Midbrain (tissue), 1 donor: ENCODE results near the gene BLOC1S4.
"Not testable (repeated sequence)": the region's sequence is repeated elsewhere in the genome, so short reads cannot be mapped to it uniquely, and the experiment has no call there.

Source experiments
- DNase-seq: peaks from one replicate; lab custom pipeline; 2025; lab: John Stamatoyannopoulos, UW

Gene BLOC1S4

GRCh38 chr4:6716018-6716911 is at the start of gene BLOC1S4:
TSS of gene BLOC1S4 (plus strand) at chr4:6716174. CDS start at chr4:6716210, 36 bp downstream.
- peak; percentile 93 for DNase-seq

GRCh38 chr4:6668391-6668790 is 47.6 kb upstream of the BLOC1S4 start:
- no peak for DNase-seq

- DNase-seq, result no peak
These were observed 44.3 kb upstream of the BLOC1S4 start for GRCh38 chr4:6671648-6672047.

GRCh38 chr4:6672131-6672530 is 43.8 kb upstream of the BLOC1S4 start:
- DNase-seq, result no peak

GRCh38 chr4:6672541-6673190 is 43.3 kb upstream of the BLOC1S4 start:
- DNase-seq, result not testable (repeated sequence)

- DNase-seq, result peak; percentile 33
These were observed 42.7 kb upstream of the BLOC1S4 start for GRCh38 chr4:6673191-6673659.

- peak; percentile 96 for DNase-seq
These were observed 42.1 kb upstream of the BLOC1S4 start for GRCh38 chr4:6673660-6674499.

GRCh38 chr4:6674500-6675149 is 41.3 kb upstream of the BLOC1S4 start:
- DNase-seq, result no peak

- no peak for DNase-seq
These were observed 39.0 kb upstream of the BLOC1S4 start for GRCh38 chr4:6676722-6677558.

GRCh38 chr4:6680372-6681034 is 35.5 kb upstream of the BLOC1S4 start:
- no peak for DNase-seq

GRCh38 chr4:6681191-6681590 is 34.8 kb upstream of the BLOC1S4 start:
- no peak for DNase-seq

GRCh38 chr4:6682862-6683590 is 32.9 kb upstream of the BLOC1S4 start:
- DNase-seq, result no peak

- no peak for DNase-seq
These were observed 31.3 kb upstream of the BLOC1S4 start for GRCh38 chr4:6684656-6685055.

GRCh38 chr4:6686104-6686787 is 29.7 kb upstream of the BLOC1S4 start:
- DNase-seq, result no peak

- DNase-seq, result no peak
These were observed 27.8 kb upstream of the BLOC1S4 start for GRCh38 chr4:6687947-6688878.

GRCh38 chr4:6688879-6689505 is 27.0 kb upstream of the BLOC1S4 start:
- DNase-seq, result no peak

GRCh38 chr4:6689506-6689960 is 26.4 kb upstream of the BLOC1S4 start:
- no peak for DNase-seq
